HepG2 (cell line): ENCODE data around the gene PTPMT1. TPM values are rescaled to one million over a fixed set of nuclear protein-coding genes. Genes with fewer than 3 reads are reported as not detected.

Source experiments
- AHR ChIP-seq: IDR thresholded peaks from 2 replicates; pipeline ENCODE4 v1.6.1; 2018; ENCODE audit warnings: missing genetic modification reagents, missing compliant biosample characterization
- AKAP8 ChIP-seq: sonication (generic); formaldehyde crosslinking; IDR thresholded peaks from 2 replicates; pipeline ENCODE4 v1.5.1; 2020; ENCODE audit warnings: mild to moderate bottlenecking, missing genetic modification reagents
- E2F1 ChIP-seq: sonication (generic); formaldehyde crosslinking; IDR thresholded peaks from 2 replicates; pipeline ENCODE4 v1.5.0; 2020; ENCODE audit warnings: missing genetic modification reagents
- KAT8 ChIP-seq: IDR thresholded peaks from 2 replicates; pipeline ENCODE4 v1.6.1; 2016; ENCODE audit warnings: missing genetic modification reagents, missing compliant biosample characterization
- KDM3A ChIP-seq: IDR thresholded peaks from 2 replicates; pipeline ENCODE4 v1.6.1; 2018; ENCODE audit warnings: low read depth, missing compliant biosample characterization
- KLF12 ChIP-seq: sonication (generic); formaldehyde crosslinking; IDR thresholded peaks from 2 replicates; pipeline ENCODE4 v1.4.0; 2020; ENCODE audit warnings: missing genetic modification reagents, borderline replicate concordance
- KMT2A ChIP-seq: sonication (generic); formaldehyde crosslinking; IDR thresholded peaks from 2 replicates; pipeline ENCODE4 v1.4.0; 2020; ENCODE audit warnings: missing genetic modification reagents
- LCORL ChIP-seq, 2 experiments: fragments of 450-650 bp in 1 of 2; sonication (generic) in 1 of 2; formaldehyde crosslinking in 1 of 2; IDR thresholded peaks; 2 replicates each; pipeline versions ENCODE4 v1.5.0 to v1.6.1; 2017 to 2020; ENCODE audit warnings: antibody characterized with exemption in 1 of 2, missing genetic modification reagents in 1 of 2
- MAFG ChIP-seq: sonication (generic); formaldehyde crosslinking; IDR thresholded peaks from 2 replicates; pipeline ENCODE4 v1.5.1; 2020; ENCODE audit warnings: mild to moderate bottlenecking, missing genetic modification reagents
- PITX1 ChIP-seq: sonication (generic); formaldehyde crosslinking; IDR thresholded peaks from 2 replicates; pipeline ENCODE4 v1.5.1; 2020; ENCODE audit warnings: mild to moderate bottlenecking, missing genetic modification reagents
- ZNF616 ChIP-seq: sonication (generic); formaldehyde crosslinking; IDR thresholded peaks from 2 replicates; pipeline ENCODE4 v1.5.0; 2020; ENCODE audit warnings: low read depth, mild to moderate bottlenecking, missing genetic modification reagents
- ZNF710 ChIP-seq: sonication (generic); formaldehyde crosslinking; IDR thresholded peaks from 2 replicates; pipeline ENCODE4 v1.5.0; 2020; ENCODE audit warnings: mild to moderate bottlenecking, missing genetic modification reagents, borderline replicate concordance
- ZNF713 ChIP-seq: sonication (generic); formaldehyde crosslinking; IDR thresholded peaks from 2 replicates; pipeline ENCODE4 v1.4.0; 2020; ENCODE audit warnings: mild to moderate bottlenecking, missing genetic modification reagents
- ZNF737 ChIP-seq: sonication (generic); formaldehyde crosslinking; IDR thresholded peaks from 2 replicates; pipeline ENCODE4 v1.5.0; 2020; ENCODE audit warnings: missing genetic modification reagents, mild to moderate bottlenecking, borderline replicate concordance
- ZNF891 ChIP-seq: sonication (generic); formaldehyde crosslinking; IDR thresholded peaks from 2 replicates; pipeline ENCODE4 v1.5.0; 2020; ENCODE audit warnings: mild to moderate bottlenecking, missing genetic modification reagents
- polyA plus RNA-seq, 8 experiments: library from polyadenylated mRNA; depleted of rRNA in 3 of 8; stranded (reverse) in 7 of 8; unstranded in 1 of 8; fragments of >200 nt; fragmentation: Illumina TruSeq in 4 of 8; extraction: Trizol in 4 of 8; gene quantifications; 2 replicates each; pipeline versions ENCODE4 v1.2.1 to v1.2.3, GENCODE V29; 2011 to 2016; ENCODE audit warnings: low read depth in 4 of 8, missing spikeins in 1 of 8, mixed read lengths in 1 of 8; ENCODE audit not compliant: insufficient read depth in 1 of 8
- total RNA-seq, 5 experiments: library from RNA; depleted of rRNA; stranded (reverse); fragments of >200 nt; fragmentation: Illumina TruSeq; extraction: Trizol; gene quantifications; 2 replicates each; pipeline ENCODE4 v1.2.3, GENCODE V29; 2016; ENCODE audit warnings: low read depth in 1 of 5
- TF ChIP-seq, protein P1 (sequence below): IDR thresholded peaks from 2 replicates; pipeline ENCODE4 v1.6.1; 2018; ENCODE audit warnings: missing genetic modification reagents
- TF ChIP-seq, protein P2 (sequence below): sonication (generic); formaldehyde crosslinking; IDR thresholded peaks from 2 replicates; pipeline ENCODE4 v1.4.0; 2020; ENCODE audit warnings: missing genetic modification reagents, borderline replicate concordance
- TF ChIP-seq, protein P3 (sequence below): sonication (generic); formaldehyde crosslinking; conservative IDR thresholded peaks from 2 replicates; pipeline ENCODE4 v1.8.0; 2022; ENCODE audit warnings: missing genetic modification reagents
- TF ChIP-seq, protein P4 (sequence below): sonication (generic); formaldehyde crosslinking; IDR thresholded peaks from 2 replicates; pipeline ENCODE4 v1.4.0; 2020; ENCODE audit warnings: mild to moderate bottlenecking, missing genetic modification reagents
- TF ChIP-seq, protein P5 (sequence below): sonication (generic); formaldehyde crosslinking; IDR thresholded peaks from 2 replicates; pipeline ENCODE4 v1.4.0; 2020; ENCODE audit warnings: missing genetic modification reagents

PTPMT1 gene
- total and polyA plus RNA-seq, 2 of the 13 experiments (the other 11 are each of a cell fraction or from before 2014, with no cell fraction given) = 55.6 to 129 TPM

- TF ChIP-seq, protein P1, sequence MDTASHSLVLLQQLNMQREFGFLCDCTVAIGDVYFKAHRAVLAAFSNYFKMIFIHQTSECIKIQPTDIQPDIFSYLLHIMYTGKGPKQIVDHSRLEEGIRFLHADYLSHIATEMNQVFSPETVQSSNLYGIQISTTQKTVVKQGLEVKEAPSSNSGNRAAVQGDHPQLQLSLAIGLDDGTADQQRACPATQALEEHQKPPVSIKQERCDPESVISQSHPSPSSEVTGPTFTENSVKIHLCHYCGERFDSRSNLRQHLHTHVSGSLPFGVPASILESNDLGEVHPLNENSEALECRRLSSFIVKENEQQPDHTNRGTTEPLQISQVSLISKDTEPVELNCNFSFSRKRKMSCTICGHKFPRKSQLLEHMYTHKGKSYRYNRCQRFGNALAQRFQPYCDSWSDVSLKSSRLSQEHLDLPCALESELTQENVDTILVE (CRISPR knock-in tag) = peak; percentile 93; the same call in 1 of the 2 replicates
- peak; percentile 16; the same call in 1 of the 2 replicates for TF ChIP-seq AHR (CRISPR knock-in tag)
- TF ChIP-seq, protein P2, sequence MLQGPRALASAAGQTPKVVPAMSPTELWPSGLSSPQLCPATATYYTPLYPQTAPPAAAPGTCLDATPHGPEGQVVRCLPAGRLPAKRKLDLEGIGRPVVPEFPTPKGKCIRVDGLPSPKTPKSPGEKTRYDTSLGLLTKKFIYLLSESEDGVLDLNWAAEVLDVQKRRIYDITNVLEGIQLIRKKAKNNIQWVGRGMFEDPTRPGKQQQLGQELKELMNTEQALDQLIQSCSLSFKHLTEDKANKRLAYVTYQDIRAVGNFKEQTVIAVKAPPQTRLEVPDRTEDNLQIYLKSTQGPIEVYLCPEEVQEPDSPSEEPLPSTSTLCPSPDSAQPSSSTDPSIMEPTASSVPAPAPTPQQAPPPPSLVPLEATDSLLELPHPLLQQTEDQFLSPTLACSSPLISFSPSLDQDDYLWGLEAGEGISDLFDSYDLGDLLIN (CRISPR knock-in tag) = peak; percentile 45; the same call in 1 of the 2 replicates
- peak; percentile 65; the same call in 1 of the 2 replicates for TF ChIP-seq KLF12
- TF ChIP-seq KMT2A = peak; percentile 77
- TF ChIP-seq ZNF713 (CRISPR knock-in tag) = 0 out of 2 replicates have a peak, but pooled peaks have one; percentile 47
- TF ChIP-seq ZNF737 (CRISPR knock-in tag) = no peak
- TF ChIP-seq, protein P3, sequence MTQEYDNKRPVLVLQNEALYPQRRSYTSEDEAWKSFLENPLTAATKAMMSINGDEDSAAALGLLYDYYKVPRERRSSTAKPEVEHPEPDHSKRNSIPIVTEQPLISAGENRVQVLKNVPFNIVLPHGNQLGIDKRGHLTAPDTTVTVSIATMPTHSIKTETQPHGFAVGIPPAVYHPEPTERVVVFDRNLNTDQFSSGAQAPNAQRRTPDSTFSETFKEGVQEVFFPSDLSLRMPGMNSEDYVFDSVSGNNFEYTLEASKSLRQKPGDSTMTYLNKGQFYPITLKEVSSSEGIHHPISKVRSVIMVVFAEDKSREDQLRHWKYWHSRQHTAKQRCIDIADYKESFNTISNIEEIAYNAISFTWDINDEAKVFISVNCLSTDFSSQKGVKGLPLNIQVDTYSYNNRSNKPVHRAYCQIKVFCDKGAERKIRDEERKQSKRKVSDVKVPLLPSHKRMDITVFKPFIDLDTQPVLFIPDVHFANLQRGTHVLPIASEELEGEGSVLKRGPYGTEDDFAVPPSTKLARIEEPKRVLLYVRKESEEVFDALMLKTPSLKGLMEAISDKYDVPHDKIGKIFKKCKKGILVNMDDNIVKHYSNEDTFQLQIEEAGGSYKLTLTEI = no peak
- TF ChIP-seq ZNF616 (CRISPR knock-in tag) = no peak; the same call in 1 of the 2 replicates
- peak; percentile 67; the same call in 1 of the 2 replicates for TF ChIP-seq AKAP8 (CRISPR knock-in tag)
- TF ChIP-seq KDM3A (CRISPR knock-in tag) = no peak; the same call in 1 of the 2 replicates
- TF ChIP-seq E2F1 = 0 out of 2 replicates have a peak, but pooled peaks have one; percentile 20
- TF ChIP-seq, protein P4, sequence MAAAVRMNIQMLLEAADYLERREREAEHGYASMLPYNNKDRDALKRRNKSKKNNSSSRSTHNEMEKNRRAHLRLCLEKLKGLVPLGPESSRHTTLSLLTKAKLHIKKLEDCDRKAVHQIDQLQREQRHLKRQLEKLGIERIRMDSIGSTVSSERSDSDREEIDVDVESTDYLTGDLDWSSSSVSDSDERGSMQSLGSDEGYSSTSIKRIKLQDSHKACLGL (CRISPR knock-in tag) = peak; percentile 89; the same call in 1 of the 2 replicates
- peak; percentile 34; the same call in 1 of the 2 replicates for TF ChIP-seq ZNF891 (CRISPR knock-in tag)
- TF ChIP-seq KAT8 = peak; percentile 80
- TF ChIP-seq ZNF710 (CRISPR knock-in tag) = no peak
- TF ChIP-seq LCORL (IDR thresholded peaks at IDR 0.05) = no peak
- peak; percentile 60 for TF ChIP-seq LCORL (CRISPR knock-in tag; IDR thresholded peaks at IDR 0.05)
- TF ChIP-seq, protein P5, sequence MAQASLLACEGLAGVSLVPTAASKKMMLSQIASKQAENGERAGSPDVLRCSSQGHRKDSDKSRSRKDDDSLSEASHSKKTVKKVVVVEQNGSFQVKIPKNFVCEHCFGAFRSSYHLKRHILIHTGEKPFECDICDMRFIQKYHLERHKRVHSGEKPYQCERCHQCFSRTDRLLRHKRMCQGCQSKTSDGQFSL (CRISPR knock-in tag) = 0 out of 2 replicates have a peak, but pooled peaks have one; percentile 10
- TF ChIP-seq MAFG (CRISPR knock-in tag) = no peak
- TF ChIP-seq PITX1 (CRISPR knock-in tag) = 0 out of 2 replicates have a peak, but pooled peaks have one; percentile 18
Measured at GRCh38 chr11:47552566-47553405, 12.6 kb upstream of the PTPMT1 start, which contains the start of gene CELF1 (continued).
